A673 (cell line): ENCODE data around the gene CEMIP2. TPM values are rescaled to one million over a fixed set of nuclear protein-coding genes. Genes with fewer than 3 reads are reported as not detected.

Experiments
- BruUV-seq: library from RNA; stranded (reverse); fragments of 400-500 nt; replicated peaks from 2 replicates; lab custom pipeline; 2021; lab: Mats Ljungman, UMichigan
- CTCF ChIA-PET: fragments of 300-600 bp; sonication (Branson Sonifier 250); formaldehyde crosslinking; loops from one replicate; lab custom pipeline; 2022; ENCODE audit warnings: antibody characterized with exemption; lab: Charles Lee
- POLR2A ChIA-PET: fragments of 300-600 bp; sonication (Branson Sonifier 250); formaldehyde crosslinking; loops from one replicate; lab custom pipeline; 2022; ENCODE audit warnings: antibody characterized with exemption; ENCODE audit not compliant: low non-redundant PET; lab: Charles Lee
- DNase-seq: peaks from one replicate; pipeline ENCODE4 v3.0.0-alpha.2; 2015; ENCODE audit warnings: low spot score
- H3K27ac ChIP-seq: fragments of 200-600 bp; sonication (generic); 2 replicates; pipeline ENCODE4 v1.5.1; 2016; ENCODE audit warnings: mixed run types, low read depth, mild to moderate bottlenecking, mixed read lengths, antibody characterized with exemption, low read length; ENCODE audit not compliant: poor library complexity, severe bottlenecking
- H3K27me3 ChIP-seq: fragments of 200-600 bp; sonication (generic); replicated peaks from 2 replicates; pipeline ENCODE4 v1.6.1; 2017; ENCODE audit warnings: mixed run types, low read depth, mild to moderate bottlenecking, mixed read lengths, antibody characterized with exemption, low read length; ENCODE audit not compliant: insufficient read depth, poor library complexity
- H3K36me3 ChIP-seq: fragments of 200-600 bp; sonication (generic); 2 replicates; pipeline ENCODE4 v1.6.1; 2016; ENCODE audit warnings: mixed run types, mild to moderate bottlenecking, mixed read lengths, antibody characterized with exemption, low read length; ENCODE audit not compliant: insufficient read depth, poor library complexity, severe bottlenecking
- H3K4me1 ChIP-seq: fragments of 200-600 bp; sonication (generic); 2 replicates; pipeline ENCODE4 v1.6.1; 2017; ENCODE audit warnings: mixed run types, mild to moderate bottlenecking, mixed read lengths, antibody characterized with exemption, low read length; ENCODE audit not compliant: insufficient read depth, poor library complexity, severe bottlenecking
- H3K4me3 ChIP-seq: fragments of 200-600 bp; sonication (generic); 2 replicates; pipeline ENCODE4 v1.5.1; 2016; ENCODE audit warnings: low read depth, mixed run types, mild to moderate bottlenecking, mixed read lengths, low read length; ENCODE audit not compliant: poor library complexity, severe bottlenecking
- H3K9me3 ChIP-seq: fragments of 200-600 bp; sonication (generic); 2 replicates; pipeline ENCODE4 v1.6.1; 2016; ENCODE audit warnings: mixed run types, low read depth, mild to moderate bottlenecking, mixed read lengths, antibody characterized with exemption, low read length; ENCODE audit not compliant: poor library complexity, severe bottlenecking
- CTCF ChIP-seq: fragments of 300-800, 200-600 bp; sonication (generic); conservative IDR thresholded peaks from 2 replicates; pipeline ENCODE4 v1.5.1; 2017; ENCODE audit warnings: low read depth, mild to moderate bottlenecking, antibody characterized with exemption, low read length, moderate library complexity, mixed read lengths
- EZH2 ChIP-seq: fragments of 200-600 bp; sonication (generic); IDR thresholded peaks from 2 replicates; pipeline ENCODE4 v1.6.1; 2017; ENCODE audit warnings: borderline replicate concordance, low read depth, mild to moderate bottlenecking, mixed read lengths, antibody characterized with exemption, low read length; ENCODE audit not compliant: poor library complexity, severe bottlenecking
- intact Hi-C: fragments of 100-400 bp; cut with micrococcal nuclease; formaldehyde crosslinking; loops from one replicate; pipeline ENCODE4 v1.10.0; 2022; ENCODE audit not compliant: unreplicated experiment
- total RNA-seq: library from RNA; stranded (reverse); gene quantifications from 2 replicates; pipeline ENCODE4 v1.2.3, GENCODE V29; 2021

The CEMIP2 gene
- total RNA-seq, 1 experiment from 2014 or later = 32.9 TPM

GRCh38 chr9:71755230-71755629, 13.1 kb downstream of the CEMIP2 start:
- CTCF ChIA-PET = no interaction called here
- intact Hi-C loops = no loop called here
- H3K36me3 ChIP-seq = no peaks in the 10 kb centered on the region
- peaks cover 56% of the 10 kb centered on the region for H3K4me1 ChIP-seq
- H3K4me3 ChIP-seq = no peak overlapping the region
- no peaks in the 10 kb centered on the region for H3K27me3 ChIP-seq
- BruUV-seq = no TSS peak
- POLR2A ChIA-PET = interaction anchor here (0.6 kb wide), 2 partner anchors 114 to 206 kb away, joined by 4 to 6 read pairs; no protein-coding TSS in a partner anchor
- no peak for DNase-seq
- H3K27ac ChIP-seq = no peak overlapping the region
- H3K9me3 ChIP-seq = no peaks in the 10 kb centered on the region
- TF ChIP-seq EZH2 = no peak
- no peak for TF ChIP-seq CTCF

- no peak overlapping the region for H3K4me3 ChIP-seq
- no TSS peak for BruUV-seq
- CTCF ChIA-PET = no interaction called here
- intact Hi-C loops = no loop called here
- TF ChIP-seq CTCF = no peak
- TF ChIP-seq EZH2 = no peak
- H3K4me1 ChIP-seq = peaks cover 52% of the 10 kb centered on the region
- peak overlapping the region; percentile 14 for H3K27ac ChIP-seq
- POLR2A ChIA-PET = no interaction called here
- no peaks in the 10 kb centered on the region for H3K36me3 ChIP-seq
- DNase-seq = no peak
- no peaks in the 10 kb centered on the region for H3K27me3 ChIP-seq
- H3K9me3 ChIP-seq = no peaks in the 10 kb centered on the region
Measured at GRCh38 chr9:71754151-71754550, 14.2 kb downstream of the CEMIP2 start.

DNA sequence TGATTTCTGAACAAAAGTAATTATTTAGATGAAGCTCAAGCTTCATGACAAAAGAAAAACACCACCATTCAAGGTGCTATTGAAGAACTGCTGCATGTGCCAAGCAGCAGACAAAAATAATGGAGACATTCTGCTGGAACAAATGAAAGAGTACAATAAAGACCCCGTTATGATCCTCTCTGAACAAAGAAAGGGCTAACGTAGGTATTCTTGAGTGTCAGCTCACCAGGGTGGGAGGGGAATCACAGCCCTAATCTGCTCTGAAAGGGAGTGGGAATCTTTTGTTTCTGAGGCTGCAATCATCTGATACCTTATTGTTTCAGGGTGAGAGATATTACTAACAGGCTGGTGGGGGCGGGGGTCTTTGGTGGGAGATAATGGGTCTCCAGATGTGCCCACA, 15.4 kb downstream of the CEMIP2 start:
- Histone ChIP-seq H3K27ac (peak overlapping the region; percentile 15), H3K27me3 (no peaks in the 10 kb centered on the region), H3K9me3 (no peaks in the 10 kb centered on the region), H3K4me3 (no peak overlapping the region), H3K4me1 (peaks cover 40% of the 10 kb centered on the region), H3K36me3 (no peaks in the 10 kb centered on the region)
- intact Hi-C loops = no loop called here
- POLR2A ChIA-PET = interaction anchor here (0.6 kb wide), 1 partner anchor 158 kb away, joined by 3 read pairs; the partner anchor contains the start of gene ABHD17B
- TF ChIP-seq EZH2 (no peak), CTCF (no peak)
- no peak for DNase-seq
- BruUV-seq = no TSS peak
- CTCF ChIA-PET = no interaction called here
